Inferior parietal cortex (tissue), 1 donor: ENCODE data around the gene ARHGAP26.

Experiments used
- DNase-seq: peaks from one replicate; pipeline ENCODE4 v3.0.0-alpha.2; 2016; ENCODE audit errors: extremely low spot score

The ARHGAP26 gene

DNA sequence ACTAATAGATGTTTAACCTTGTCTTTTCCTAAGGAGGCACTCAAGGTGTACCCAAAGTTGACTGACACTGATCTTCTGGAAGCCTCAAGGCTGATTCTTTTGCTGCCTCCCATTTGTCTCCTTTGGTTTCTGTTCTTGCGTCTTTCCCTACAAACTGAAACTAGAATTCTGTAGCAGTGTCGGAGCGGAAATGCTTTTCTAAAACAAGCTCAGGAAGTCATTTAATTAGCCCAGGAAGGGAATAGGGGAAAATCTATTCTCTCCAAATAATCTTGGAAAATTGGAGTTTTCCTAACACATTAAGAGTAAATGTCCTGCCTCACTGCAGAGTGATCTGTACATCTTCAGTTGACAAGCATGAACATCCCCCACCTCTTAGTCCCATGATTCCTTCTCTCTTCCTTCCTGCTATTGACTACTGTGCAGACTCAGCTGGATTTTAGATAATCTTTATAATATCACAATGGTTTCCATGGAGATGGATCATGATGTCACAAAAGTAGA, 450.6 kb downstream of the ARHGAP26 start:
- DNase-seq: no peak

DNA sequence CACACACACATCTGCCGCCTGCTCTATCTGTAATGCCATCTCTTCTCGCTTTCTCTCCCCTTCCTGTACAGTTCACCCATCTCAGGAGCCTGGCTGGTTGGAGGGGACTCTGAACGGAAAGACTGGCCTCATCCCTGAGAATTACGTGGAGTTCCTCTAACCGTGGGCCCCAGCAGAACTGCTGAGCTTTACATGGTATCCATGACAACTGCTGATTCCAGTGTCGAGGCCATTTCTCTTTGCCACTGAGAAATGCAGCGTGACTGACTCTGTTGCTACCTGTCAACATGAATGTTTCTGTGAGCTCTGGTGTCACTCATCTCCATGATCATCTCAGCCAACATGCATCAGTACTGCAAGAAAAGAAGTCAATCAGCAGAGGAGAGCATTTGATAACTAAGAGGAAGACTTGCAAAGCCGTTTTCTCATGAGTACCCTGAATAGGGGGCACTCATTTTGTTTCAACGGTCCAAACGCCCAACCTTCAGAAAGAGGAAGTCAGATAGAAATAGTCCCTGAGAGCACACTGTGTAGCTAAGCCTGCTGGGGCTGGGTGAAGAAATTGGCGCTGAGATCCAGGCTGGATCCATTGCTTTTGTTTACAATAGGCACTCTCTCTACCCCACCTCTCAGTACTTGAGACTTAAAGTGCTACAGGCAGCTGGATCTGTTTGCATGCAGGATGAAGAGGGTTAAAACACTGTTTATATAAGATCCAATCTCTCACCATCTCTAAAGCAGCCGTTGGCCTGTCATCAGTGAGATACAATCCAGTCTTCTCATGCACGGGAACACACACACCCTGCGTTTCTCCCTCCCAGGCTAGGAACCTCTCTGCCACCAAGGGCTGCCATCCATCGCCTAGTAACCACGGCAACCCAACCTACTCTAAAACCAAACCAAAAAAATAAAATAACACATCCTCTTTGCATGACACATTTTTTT, 452.4 kb downstream of the ARHGAP26 start:
- DNase-seq: peak; percentile 69

DNA sequence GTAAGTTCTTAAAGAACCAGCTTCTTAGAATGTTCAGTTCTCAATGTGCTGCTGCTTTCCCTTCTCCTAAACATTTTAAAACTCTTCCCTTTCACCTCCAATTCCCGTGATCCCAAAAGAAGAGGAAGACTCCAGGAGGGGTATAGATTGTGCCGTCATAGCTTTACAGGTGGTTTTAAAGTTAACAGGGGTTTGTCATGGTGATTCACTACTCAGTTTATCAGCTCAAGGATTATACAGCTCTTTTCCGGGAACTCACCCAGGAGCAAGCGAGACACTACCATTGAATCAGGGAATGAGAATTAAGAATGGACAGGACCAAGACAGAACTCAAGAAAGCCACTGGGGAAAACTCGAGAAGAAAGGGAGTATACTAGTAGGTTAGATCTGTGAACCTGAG, 454.5 kb downstream of the ARHGAP26 start:
- DNase-seq: no peak

DNA sequence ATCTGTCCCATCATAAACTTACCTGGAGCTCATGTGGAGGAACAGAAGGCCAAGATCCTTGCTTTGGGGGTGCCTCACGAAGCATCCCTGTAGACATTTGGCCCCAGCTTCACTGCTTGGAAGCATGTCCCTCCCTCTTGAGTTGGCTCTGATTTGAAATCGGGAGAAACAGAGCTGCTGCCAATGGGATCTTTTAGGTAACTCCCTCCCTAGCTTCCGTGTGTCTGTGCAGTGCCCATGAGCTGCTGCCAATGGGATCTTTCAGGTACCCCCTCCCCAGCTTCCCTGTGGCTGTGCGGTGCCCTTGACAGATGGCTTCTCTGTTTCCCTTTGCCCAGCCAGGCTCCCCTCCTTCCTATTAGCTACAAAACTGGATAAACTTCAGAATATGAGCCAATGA, 455.3 kb downstream of the ARHGAP26 start:
- DNase-seq: no peak

GRCh38 chr5:143226361-143226760, 456.2 kb downstream of the ARHGAP26 start:
- no peak for DNase-seq

GRCh38 chr5:143226872-143227271, 456.7 kb downstream of the ARHGAP26 start:
- DNase-seq: no peak

DNA sequence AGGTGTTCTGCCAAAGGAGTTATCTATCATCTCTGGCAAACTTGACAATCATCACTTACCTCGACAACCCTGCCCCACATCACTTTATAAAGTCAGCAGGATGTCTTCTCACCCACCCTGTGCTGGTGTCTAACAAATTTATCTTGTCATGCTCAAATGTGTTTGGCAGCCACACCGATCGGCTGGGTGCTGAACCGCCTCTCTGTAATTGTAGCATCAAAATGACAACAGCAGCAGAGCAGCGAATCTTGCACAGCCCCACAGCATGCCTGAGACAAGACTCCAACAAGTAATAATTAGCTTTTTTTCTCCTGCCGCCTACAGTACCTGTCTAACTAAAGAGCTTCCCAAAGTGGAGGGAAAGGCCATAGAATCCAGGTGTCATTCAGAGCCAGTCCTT, 457.1 kb downstream of the ARHGAP26 start:
- DNase-seq: no peak

DNA sequence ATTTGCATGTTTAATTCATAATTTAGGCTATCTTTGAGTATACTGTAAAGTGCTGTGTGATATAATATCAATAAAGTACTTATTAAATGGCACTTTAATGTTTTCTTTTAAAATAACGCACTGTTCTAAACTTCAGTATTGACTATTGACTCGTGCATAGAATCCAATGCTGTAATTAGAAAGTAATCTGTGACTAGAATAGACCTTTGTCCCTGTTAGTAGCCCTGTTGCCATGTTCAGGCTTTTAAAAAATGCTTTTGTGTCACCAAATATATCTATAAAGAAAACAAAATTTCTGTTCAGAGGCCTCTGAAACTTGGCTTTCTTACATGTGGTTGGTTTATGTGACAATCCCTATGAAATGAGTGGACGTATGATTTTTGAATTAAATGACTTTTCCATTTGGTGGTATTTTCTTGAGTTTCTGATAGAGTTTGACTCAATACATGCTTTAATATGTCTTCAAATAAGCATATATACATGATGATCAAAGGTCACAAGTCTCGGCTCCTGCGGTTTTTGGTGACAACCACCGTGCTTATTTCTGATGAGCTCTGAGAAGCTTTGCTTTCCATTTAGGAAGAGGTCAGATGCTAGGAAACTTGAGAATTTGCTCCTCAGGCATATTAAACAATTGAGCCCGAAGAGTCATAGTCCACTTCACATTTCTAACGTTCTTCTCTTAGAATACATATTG, 458.6 kb downstream of the ARHGAP26 start:
- DNase-seq: no peak

DNA sequence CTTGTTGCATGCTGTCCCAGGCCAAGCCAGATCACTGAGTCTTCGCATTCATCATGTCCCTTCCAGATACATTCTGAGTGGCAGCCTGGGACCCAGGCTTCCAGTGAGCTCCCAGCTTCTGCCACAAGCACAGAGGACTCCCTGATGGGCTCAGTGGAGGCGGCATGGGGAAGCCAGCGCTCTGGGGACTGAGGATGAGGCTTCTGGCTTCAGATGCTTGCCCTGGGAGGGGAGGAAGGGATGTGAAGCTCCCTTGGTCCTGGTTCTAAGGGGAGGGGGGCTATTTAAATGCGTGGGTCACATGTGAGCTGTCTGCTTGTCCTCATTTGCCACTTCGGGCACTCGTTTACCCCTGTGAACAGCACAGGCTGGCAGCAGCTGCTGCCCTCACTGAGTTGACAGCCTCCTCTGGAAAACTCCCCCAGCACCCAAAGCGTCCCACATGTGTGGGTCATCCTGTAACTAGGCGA, 459.3 kb downstream of the ARHGAP26 start:
- DNase-seq: no peak

GRCh38 chr5:143229896-143230675, 459.9 kb downstream of the ARHGAP26 start:
- DNase-seq: no peak

GRCh38 chr5:143230676-143230996, 460.5 kb downstream of the ARHGAP26 start:
- no peak for DNase-seq

DNA sequence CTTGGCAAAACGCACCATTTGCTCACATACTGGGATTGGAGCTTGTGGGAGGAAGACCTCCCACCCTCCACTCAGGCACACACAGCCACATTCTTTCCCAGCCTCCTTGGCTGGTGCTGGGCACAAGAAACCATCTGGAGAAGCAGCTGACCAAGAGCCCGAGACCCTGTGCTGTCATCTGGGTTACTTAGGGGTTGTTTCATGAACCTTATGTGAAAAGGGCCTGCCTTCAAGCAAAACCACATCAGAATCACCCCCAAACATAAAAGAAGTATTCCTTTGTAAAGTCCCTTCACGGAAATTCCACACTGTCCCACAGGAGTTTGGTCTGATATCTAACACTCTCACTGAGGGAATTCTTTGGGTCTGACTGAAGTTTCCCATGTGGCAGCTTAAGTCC, 461.2 kb downstream of the ARHGAP26 start:
- DNase-seq: no peak

GRCh38 chr5:143231973-143232812, 462.0 kb downstream of the ARHGAP26 start:
- no peak for DNase-seq

DNA sequence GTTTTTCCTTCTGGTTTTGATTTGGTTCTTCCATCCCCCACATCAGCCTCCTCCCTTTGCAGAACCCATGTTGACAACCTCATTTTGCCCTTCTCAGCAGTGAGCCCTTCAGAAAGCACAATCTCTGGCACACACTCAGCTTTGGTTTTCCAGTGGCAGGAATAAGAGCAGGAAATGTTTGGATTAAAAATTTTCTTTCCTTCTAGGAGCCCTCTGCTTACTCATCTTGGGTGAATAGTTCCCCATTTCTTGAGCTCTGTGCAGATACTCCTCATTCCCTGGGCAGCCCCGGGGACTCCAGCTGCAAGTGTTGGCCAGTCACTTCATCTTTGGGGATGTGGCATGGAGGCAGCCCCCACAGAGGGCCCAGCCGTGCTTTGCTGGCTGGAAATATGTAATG, 462.9 kb downstream of the ARHGAP26 start:
- DNase-seq: no peak

- DNase-seq: no peak
These were observed 464.1 kb downstream of the ARHGAP26 start for GRCh38 chr5:143234162-143234842.

- DNase-seq: no peak
These were observed 465.2 kb downstream of the ARHGAP26 start for GRCh38 chr5:143235423-143235822.

DNA sequence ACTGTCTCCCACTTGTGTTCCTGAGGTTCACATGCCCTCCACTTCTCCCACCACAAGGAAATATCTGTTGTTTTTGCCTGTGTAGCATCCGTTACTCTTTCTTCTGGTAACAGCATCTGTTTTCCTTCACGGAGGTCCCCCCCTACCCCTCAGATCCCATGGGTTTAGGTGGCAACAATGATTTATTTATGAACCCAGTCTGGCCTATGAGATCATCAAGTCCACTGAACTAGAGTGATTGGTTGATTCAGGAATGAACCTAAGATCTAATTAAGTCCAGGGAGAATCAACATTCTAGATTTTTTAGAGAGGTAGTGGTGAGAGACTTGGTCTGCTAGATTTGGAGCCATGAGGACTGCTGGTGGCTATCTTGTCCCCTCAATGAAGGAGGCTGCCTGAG, 466.5 kb downstream of the ARHGAP26 start:
- no peak for DNase-seq

DNA sequence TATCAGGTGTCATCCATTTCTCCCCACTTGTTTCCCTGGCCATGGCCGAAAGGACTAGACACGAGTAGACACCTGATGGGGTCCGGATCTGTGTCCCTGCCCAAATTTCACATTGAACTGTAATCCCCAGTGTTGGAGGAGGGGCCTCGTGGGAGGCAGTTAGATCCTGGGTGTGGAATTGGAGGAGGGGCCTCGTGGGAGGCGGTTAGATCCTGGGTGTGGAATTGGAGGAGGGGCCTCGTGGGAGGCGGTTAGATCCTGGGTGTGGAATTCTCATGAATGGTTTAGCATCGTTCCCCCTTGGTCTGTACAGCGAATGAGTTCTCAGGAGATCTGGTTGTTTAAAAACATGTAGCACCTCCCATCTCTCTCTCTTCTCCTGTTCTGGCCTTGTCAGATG, 467.5 kb downstream of the ARHGAP26 start:
- no peak for DNase-seq

GRCh38 chr5:143238620-143239019, 468.4 kb downstream of the ARHGAP26 start:
- no peak for DNase-seq

DNA sequence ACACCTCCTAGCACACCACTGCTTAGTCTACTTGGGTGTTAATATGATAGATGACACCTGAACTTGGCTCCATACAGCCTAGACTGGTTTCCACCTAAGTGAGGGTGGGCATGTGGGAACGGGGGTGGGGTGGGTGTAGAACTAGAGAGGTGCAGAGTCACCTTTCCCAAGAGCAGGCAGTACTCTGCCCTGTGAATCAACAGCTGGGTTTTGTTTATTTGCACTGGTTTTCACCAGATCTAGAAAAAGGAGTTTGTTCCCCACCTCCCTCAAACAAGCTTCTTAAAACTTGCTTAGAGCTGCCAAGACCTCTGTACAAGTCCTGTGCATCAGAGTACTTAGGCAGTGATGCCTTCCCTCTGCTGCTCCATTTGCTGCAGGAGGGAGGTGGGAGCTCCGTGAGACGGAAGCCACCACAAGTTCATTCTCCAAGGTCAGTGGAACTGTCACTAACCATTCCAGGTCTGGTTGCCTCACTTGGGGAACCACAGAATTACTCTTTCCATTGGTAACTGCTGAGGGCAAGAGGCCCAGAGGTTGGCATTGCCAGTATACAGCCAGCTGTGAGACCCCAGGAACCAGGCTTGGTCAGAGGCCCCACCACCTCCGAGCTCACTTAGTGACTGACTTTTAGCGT, 469.8 kb downstream of the ARHGAP26 start:
- no peak for DNase-seq
